ENCODE results near the gene CNTN4. TPM values are rescaled to one million over a fixed set of nuclear protein-coding genes. Genes with fewer than 3 reads are reported as not detected.

Gene CNTN4
- total and polyA plus RNA-seq, 2 experiments from 2014 or later: 0.91 to 4.0 TPM

GRCh38 chr3:2106438-2106837 lies 7.8 kb downstream of the CNTN4 start:
- Mint-ChIP-seq H3K4me3 (no peak overlapping the region), H3K27me3 (ENCODE audit: insufficient read depth, low read depth, poor library complexity) (no peaks in the 10 kb centered on the region), H3K36me3 (ENCODE audit: low read depth) (peaks cover 41% of the 10 kb centered on the region), H3K4me1 (no peaks in the 10 kb centered on the region), H3K9me3 (peaks cover 92% of the 10 kb centered on the region), H3K27ac (no peak overlapping the region)
- H3K79me2 ChIP-seq (replicated peaks; ENCODE audit: insufficient read depth): no peaks in the 10 kb centered on the region
- no peaks in the 10 kb centered on the region for H4K20me1 ChIP-seq (replicated peaks; ENCODE audit: insufficient read depth)
- TF ChIP-seq ZNF331 (CRISPR knock-in tag; IDR thresholded peaks at IDR 0.05; ENCODE audit: low read depth): no peak
- no peak for TF ChIP-seq CTCF (conservative IDR thresholded peaks at IDR 0.05; ENCODE audit: low read depth in 2 of 2)
- TF ChIP-seq CREB1 (CRISPR knock-in tag; IDR thresholded peaks at IDR 0.05; ENCODE audit: low read depth): no peak
- TF ChIP-seq REST (IDR thresholded peaks at IDR 0.05; ENCODE audit: unreplicated experiment): no peak
- TF ChIP-seq EZH2phosphoT487 (IDR thresholded peaks at IDR 0.05; ENCODE audit: unreplicated experiment): no peak
- TF ChIP-seq POLR2AphosphoS5 (IDR thresholded peaks at IDR 0.05; ENCODE audit: low read depth): no peak
- no peak for TF ChIP-seq JUNB (IDR thresholded peaks at IDR 0.05; ENCODE audit: unreplicated experiment)
- TF ChIP-seq EZH2 (IDR thresholded peaks at IDR 0.05; ENCODE audit: low read depth, unreplicated experiment): no peak
- no peak for TF ChIP-seq ZNF114 (CRISPR knock-in tag; IDR thresholded peaks at IDR 0.05)
- H3K27me3 ChIP-seq (ENCODE audit: insufficient read depth): peaks cover 7% of the 10 kb centered on the region
- no peak overlapping the region for H2AFZ ChIP-seq
- H3K4me2 ChIP-seq: no peak overlapping the region
- H3K27ac ChIP-seq (ENCODE audit: low read depth): no peak overlapping the region
- H3K9me2 ChIP-seq (ENCODE audit: insufficient read depth): no peaks in the 10 kb centered on the region; the same call in 1 of the 2 replicates
- no peaks in the 10 kb centered on the region for H3F3A ChIP-seq (replicated peaks; ENCODE audit: low read depth)
- no peaks in the 10 kb centered on the region; the same call in 1 of the 2 replicates for H3K36me3 ChIP-seq (ENCODE audit: insufficient read depth)
- no peak overlapping the region for H3K4me3 ChIP-seq
- H3K4me1 ChIP-seq (ENCODE audit: insufficient read depth): no peaks in the 10 kb centered on the region
- DNase-seq (ENCODE audit: low spot score): no peak
- no peak for ATAC-seq

GRCh38 chr3:2110597-2111117 lies 12.0 kb downstream of the CNTN4 start:
- Histone ChIP-seq H3F3A (replicated peaks; ENCODE audit: low read depth) (no peaks in the 10 kb centered on the region), H3K27me3 (ENCODE audit: insufficient read depth) (no peaks in the 10 kb centered on the region), H3K4me3 (no peak overlapping the region), H3K27ac (ENCODE audit: low read depth) (no peak overlapping the region), H3K4me2 (no peak overlapping the region), H3K4me1 (ENCODE audit: insufficient read depth) (peaks cover 5% of the 10 kb centered on the region), H3K36me3 (ENCODE audit: insufficient read depth) (no peaks in the 10 kb centered on the region), H3K79me2 (replicated peaks; ENCODE audit: insufficient read depth) (no peaks in the 10 kb centered on the region), H3K9me2 (ENCODE audit: insufficient read depth) (no peaks in the 10 kb centered on the region; the same call in 1 of the 2 replicates), H4K20me1 (replicated peaks; ENCODE audit: insufficient read depth) (no peaks in the 10 kb centered on the region), H2AFZ (no peak overlapping the region)
- no peak overlapping the region for H3K4me3 Mint-ChIP-seq
- peaks cover 40% of the 10 kb centered on the region for H3K36me3 Mint-ChIP-seq (ENCODE audit: low read depth)
- no peak for DNase-seq (ENCODE audit: low spot score)
- no peak for TF ChIP-seq EZH2 (IDR thresholded peaks at IDR 0.05; ENCODE audit: low read depth, unreplicated experiment)
- no peak for TF ChIP-seq EZH2phosphoT487 (IDR thresholded peaks at IDR 0.05; ENCODE audit: unreplicated experiment)
- TF ChIP-seq REST (IDR thresholded peaks at IDR 0.05; ENCODE audit: unreplicated experiment): no peak
- no peak for TF ChIP-seq CTCF (conservative IDR thresholded peaks at IDR 0.05; ENCODE audit: low read depth in 2 of 2)
- no peak for TF ChIP-seq JUNB (IDR thresholded peaks at IDR 0.05; ENCODE audit: unreplicated experiment)
- TF ChIP-seq POLR2AphosphoS5 (IDR thresholded peaks at IDR 0.05; ENCODE audit: low read depth): no peak
- TF ChIP-seq STAT1 (IDR thresholded peaks at IDR 0.05; ENCODE audit: unreplicated experiment): no peak
- TF ChIP-seq NANOG (IDR thresholded peaks at IDR 0.05; ENCODE audit: borderline replicate concordance): no peak
- no peak for ATAC-seq
- peaks cover 91% of the 10 kb centered on the region for H3K9me3 Mint-ChIP-seq
- H3K27ac Mint-ChIP-seq: no peak overlapping the region
- H3K4me1 Mint-ChIP-seq: no peaks in the 10 kb centered on the region
- no peaks in the 10 kb centered on the region for H3K27me3 Mint-ChIP-seq (ENCODE audit: insufficient read depth, low read depth, poor library complexity)

Data from GM23338 (cell line).